SK-N-SH treated with all-trans-retinoic acid at 6 μM for 48 hours (cell line): Measurements from ENCODE around the gene ESRP2.

ENCODE experiments used
- ARNTL ChIP-seq: fragments of 450-650 bp; formaldehyde crosslinking; IDR thresholded peaks from 2 replicates; pipeline ENCODE4 v1.5.0; 2020; ENCODE audit warnings: low read depth, mild to moderate bottlenecking, moderate library complexity, borderline replicate concordance
- GLIS3 ChIP-seq: fragments of 250-450 bp; sonication (Bioruptor Pico); IDR thresholded peaks from 2 replicates; pipeline ENCODE4 v1.5.0; 2020; ENCODE audit warnings: mild to moderate bottlenecking, moderate library complexity
- ISL1 ChIP-seq: fragments of 250-450 bp; sonication (Bioruptor Pico); IDR thresholded peaks from 2 replicates; pipeline ENCODE4 v2.1.2; 2022; ENCODE audit warnings: mild to moderate bottlenecking, moderate library complexity
- RARB ChIP-seq: fragments of 250-450 bp; sonication (Bioruptor Pico); IDR thresholded peaks from 2 replicates; pipeline ENCODE4 v1.8.0; 2021; ENCODE audit warnings: mild to moderate bottlenecking, moderate library complexity
- SNAI2 ChIP-seq: fragments of 250-450 bp; sonication (Bioruptor Pico); IDR thresholded peaks from 2 replicates; pipeline ENCODE4 v1.5.0; 2020; ENCODE audit warnings: mild to moderate bottlenecking, moderate library complexity
- ZFP3 ChIP-seq: fragments of 250-450 bp; sonication (Bioruptor Pico); IDR thresholded peaks from 2 replicates; pipeline ENCODE4 v1.5.0; 2020; ENCODE audit warnings: mild to moderate bottlenecking, moderate library complexity
- TF ChIP-seq, protein P1 (sequence below): fragments of 250-450 bp; sonication (Bioruptor Pico); IDR thresholded peaks from 2 replicates; pipeline ENCODE4 v1.8.0; 2020; ENCODE audit warnings: mild to moderate bottlenecking, moderate library complexity, borderline replicate concordance
- TF ChIP-seq, protein P2 (sequence below): fragments of 250-450 bp; sonication (Bioruptor Pico); IDR thresholded peaks from 2 replicates; pipeline ENCODE4 v1.5.1; 2020; ENCODE audit warnings: low read depth, mild to moderate bottlenecking, moderate library complexity
- TF ChIP-seq, protein P3 (sequence below): fragments of 250-450 bp; sonication (Bioruptor Pico); IDR thresholded peaks from 2 replicates; pipeline ENCODE4 v1.8.0; 2021; ENCODE audit warnings: low read depth, mild to moderate bottlenecking, moderate library complexity, borderline replicate concordance

DNA sequence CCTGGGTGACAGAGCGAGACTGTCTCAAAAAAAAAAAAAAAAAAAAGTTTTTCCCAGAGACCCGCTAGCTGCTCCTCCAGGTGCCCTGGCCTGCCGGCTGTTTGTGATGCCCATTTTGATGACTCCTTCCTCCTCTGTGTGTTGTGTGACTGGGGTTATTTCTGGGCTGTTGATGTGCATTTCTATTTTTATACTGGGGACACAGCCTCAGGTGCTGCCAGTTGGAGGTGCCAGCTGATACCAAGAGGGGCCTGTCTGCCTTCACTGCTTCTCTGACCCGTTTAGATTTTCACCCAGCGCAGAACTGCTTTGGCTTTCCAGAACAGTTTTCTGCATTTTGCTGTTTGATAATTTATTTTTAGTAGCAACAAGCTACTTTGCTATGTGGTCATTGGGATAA lies 15.9 kb upstream of the ESRP2 start:
- TF ChIP-seq GLIS3 (CRISPR knock-in tag) (no peak), ZFP3 (CRISPR knock-in tag) (no peak), ARNTL (CRISPR knock-in tag) (no peak), ISL1 (CRISPR knock-in tag) (no peak), SNAI2 (no peak), RARB (CRISPR knock-in tag) (no peak)
- TF ChIP-seq, protein P1, sequence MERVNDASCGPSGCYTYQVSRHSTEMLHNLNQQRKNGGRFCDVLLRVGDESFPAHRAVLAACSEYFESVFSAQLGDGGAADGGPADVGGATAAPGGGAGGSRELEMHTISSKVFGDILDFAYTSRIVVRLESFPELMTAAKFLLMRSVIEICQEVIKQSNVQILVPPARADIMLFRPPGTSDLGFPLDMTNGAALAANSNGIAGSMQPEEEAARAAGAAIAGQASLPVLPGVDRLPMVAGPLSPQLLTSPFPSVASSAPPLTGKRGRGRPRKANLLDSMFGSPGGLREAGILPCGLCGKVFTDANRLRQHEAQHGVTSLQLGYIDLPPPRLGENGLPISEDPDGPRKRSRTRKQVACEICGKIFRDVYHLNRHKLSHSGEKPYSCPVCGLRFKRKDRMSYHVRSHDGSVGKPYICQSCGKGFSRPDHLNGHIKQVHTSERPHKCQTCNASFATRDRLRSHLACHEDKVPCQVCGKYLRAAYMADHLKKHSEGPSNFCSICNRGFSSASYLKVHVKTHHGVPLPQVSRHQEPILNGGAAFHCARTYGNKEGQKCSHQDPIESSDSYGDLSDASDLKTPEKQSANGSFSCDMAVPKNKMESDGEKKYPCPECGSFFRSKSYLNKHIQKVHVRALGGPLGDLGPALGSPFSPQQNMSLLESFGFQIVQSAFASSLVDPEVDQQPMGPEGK (CRISPR knock-in tag): no peak
- TF ChIP-seq, protein P2, sequence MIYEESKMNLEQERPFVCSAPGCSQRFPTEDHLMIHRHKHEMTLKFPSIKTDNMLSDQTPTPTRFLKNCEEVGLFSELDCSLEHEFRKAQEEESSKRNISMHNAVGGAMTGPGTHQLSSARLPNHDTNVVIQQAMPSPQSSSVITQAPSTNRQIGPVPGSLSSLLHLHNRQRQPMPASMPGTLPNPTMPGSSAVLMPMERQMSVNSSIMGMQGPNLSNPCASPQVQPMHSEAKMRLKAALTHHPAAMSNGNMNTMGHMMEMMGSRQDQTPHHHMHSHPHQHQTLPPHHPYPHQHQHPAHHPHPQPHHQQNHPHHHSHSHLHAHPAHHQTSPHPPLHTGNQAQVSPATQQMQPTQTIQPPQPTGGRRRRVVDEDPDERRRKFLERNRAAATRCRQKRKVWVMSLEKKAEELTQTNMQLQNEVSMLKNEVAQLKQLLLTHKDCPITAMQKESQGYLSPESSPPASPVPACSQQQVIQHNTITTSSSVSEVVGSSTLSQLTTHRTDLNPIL (CRISPR knock-in tag): no peak
- TF ChIP-seq, protein P3, sequence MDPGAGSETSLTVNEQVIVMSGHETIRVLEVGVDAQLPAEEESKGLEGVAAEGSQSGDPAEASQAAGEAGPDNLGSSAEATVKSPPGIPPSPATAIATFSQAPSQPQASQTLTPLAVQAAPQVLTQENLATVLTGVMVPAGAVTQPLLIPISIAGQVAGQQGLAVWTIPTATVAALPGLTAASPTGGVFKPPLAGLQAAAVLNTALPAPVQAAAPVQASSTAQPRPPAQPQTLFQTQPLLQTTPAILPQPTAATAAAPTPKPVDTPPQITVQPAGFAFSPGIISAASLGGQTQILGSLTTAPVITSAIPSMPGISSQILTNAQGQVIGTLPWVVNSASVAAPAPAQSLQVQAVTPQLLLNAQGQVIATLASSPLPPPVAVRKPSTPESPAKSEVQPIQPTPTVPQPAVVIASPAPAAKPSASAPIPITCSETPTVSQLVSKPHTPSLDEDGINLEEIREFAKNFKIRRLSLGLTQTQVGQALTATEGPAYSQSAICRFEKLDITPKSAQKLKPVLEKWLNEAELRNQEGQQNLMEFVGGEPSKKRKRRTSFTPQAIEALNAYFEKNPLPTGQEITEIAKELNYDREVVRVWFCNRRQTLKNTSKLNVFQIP (CRISPR knock-in tag): no peak
